Hepatocyte (in vitro differentiated cells): ENCODE results near the gene GCNT2. TPM values are rescaled to one million over a fixed set of nuclear protein-coding genes. Genes with fewer than 3 reads are reported as not detected.

Source experiments
- DNase-seq: peaks from one replicate; pipeline ENCODE4 v3.0.0-alpha.2; 2016; ENCODE audit warnings: low spot score
- H2AFZ ChIP-seq: fragments of 200-600 bp; sonication (generic); 2 replicates; pipeline ENCODE4 v1.6.0; 2016; ENCODE audit warnings: antibody characterized with exemption, mild to moderate bottlenecking
- H3K27ac ChIP-seq: fragments of 200-600 bp; sonication (generic); 2 replicates; pipeline ENCODE4 v1.5.1; 2016; ENCODE audit warnings: mild to moderate bottlenecking
- H3K27me3 ChIP-seq: fragments of 200-600 bp; sonication (generic); 2 replicates; pipeline ENCODE4 v1.6.1; 2016
- H3K36me3 ChIP-seq: fragments of 200-600 bp; sonication (generic); replicated peaks from 2 replicates; pipeline ENCODE4 v1.5.1; 2016; ENCODE audit warnings: low read depth; ENCODE audit not compliant: insufficient read depth
- H3K4me1 ChIP-seq: fragments of 200-600 bp; sonication (generic); 2 replicates; pipeline ENCODE4 v1.5.1; 2016; ENCODE audit warnings: mild to moderate bottlenecking, moderate library complexity; ENCODE audit not compliant: insufficient read depth
- H3K4me2 ChIP-seq: fragments of 200-600 bp; sonication (generic); 2 replicates; pipeline ENCODE4 v1.6.0; 2016
- H3K4me3 ChIP-seq: fragments of 200-600 bp; sonication (generic); 2 replicates; pipeline ENCODE4 v1.5.1; 2016; ENCODE audit warnings: mild to moderate bottlenecking
- H3K79me2 ChIP-seq: fragments of 200-600 bp; sonication (generic); 2 replicates; pipeline ENCODE4 v1.6.0; 2017; ENCODE audit warnings: mild to moderate bottlenecking
- H3K9me2 ChIP-seq: fragments of 200-600 bp; sonication (generic); replicated peaks from 2 replicates; pipeline ENCODE4 v1.6.0; 2017; ENCODE audit warnings: mild to moderate bottlenecking; ENCODE audit not compliant: insufficient read depth
- H3K9me3 ChIP-seq: fragments of 200-600 bp; sonication (generic); 2 replicates; pipeline ENCODE4 v1.5.1; 2016; ENCODE audit warnings: low read depth, mild to moderate bottlenecking
- H4K20me1 ChIP-seq: fragments of 200-600 bp; sonication (generic); 2 replicates; pipeline ENCODE4 v1.6.0; 2016; ENCODE audit warnings: mild to moderate bottlenecking; ENCODE audit not compliant: insufficient read depth, poor library complexity, severe bottlenecking
- CTCF ChIP-seq: fragments of 200-600 bp; sonication (generic); IDR thresholded peaks from 2 replicates; pipeline ENCODE4 v1.5.1; 2016; ENCODE audit warnings: antibody characterized with exemption, mild to moderate bottlenecking; ENCODE audit not compliant: poor library complexity
- EZH2 ChIP-seq: fragments of 200-600 bp; sonication (generic); IDR thresholded peaks from 2 replicates; pipeline ENCODE4 v1.6.1; 2016; ENCODE audit warnings: antibody characterized with exemption, mild to moderate bottlenecking, borderline replicate concordance
- EZH2phosphoT487 ChIP-seq: fragments of 200-600 bp; sonication (generic); IDR thresholded peaks from one replicate; pipeline ENCODE4 v1.6.1; 2018; ENCODE audit warnings: antibody characterized with exemption, mild to moderate bottlenecking, low read depth, moderate library complexity; ENCODE audit not compliant: unreplicated experiment, severe bottlenecking
- WGBS: methylation state at CpG from one replicate; pipeline ENCODE4 v1.1.6; 2016; ENCODE audit warnings: low lambda C conversion rate; ENCODE audit errors: missing lambda C conversion rate; 5-methylcytosine and 5-hydroxymethylcytosine counted together
- polyA plus RNA-seq: library from polyadenylated mRNA; unstranded; fragments of >200 nt; fragmentation: Nextera tagmentation; extraction: Ambion mirVana; gene quantifications from 2 replicates; pipeline ENCODE4 v1.2.1, GENCODE V29; 2016
- total RNA-seq: library from RNA; depleted of rRNA; stranded (reverse); fragments of >200 nt; gene quantifications from 2 replicates; pipeline ENCODE4 v1.2.3, GENCODE V29; 2014

GCNT2 gene
- total and polyA plus RNA-seq, 2 experiments from 2014 or later = 16.3 to 36.4 TPM

- Histone ChIP-seq H3K27ac (no peak overlapping the region), H3K79me2 (peaks cover 85% of the 10 kb centered on the region), H3K9me2 (no peaks in the 10 kb centered on the region), H2AFZ (no peak overlapping the region), H3K36me3 (no peaks in the 10 kb centered on the region), H3K9me3 (no peaks in the 10 kb centered on the region), H3K4me1 (no peaks in the 10 kb centered on the region), H3K4me3 (no peak overlapping the region), H3K27me3 (no peaks in the 10 kb centered on the region), H4K20me1 (no peaks in the 10 kb centered on the region), H3K4me2 (peak overlapping the region; percentile 65)
- no peak for DNase-seq
- TF ChIP-seq EZH2 (no peak), EZH2phosphoT487 (no peak), CTCF (no peak)
- WGBS = 80% methylated on average over 9 of the region's 9 CpGs
These were observed 10.8 kb downstream of the GCNT2 start for GRCh38 chr6:10531942-10532341.

GRCh38 chr6:10532392-10532791 lies 11.2 kb downstream of the GCNT2 start:
- peak overlapping the region; percentile 65 for H3K4me2 ChIP-seq
- H4K20me1 ChIP-seq = no peaks in the 10 kb centered on the region
- H3K27ac ChIP-seq = no peak overlapping the region
- WGBS = 94% methylated on average over 8 of the region's 8 CpGs
- H3K9me2 ChIP-seq = no peaks in the 10 kb centered on the region
- H2AFZ ChIP-seq = no peak overlapping the region
- DNase-seq = no peak
- no peak overlapping the region for H3K4me3 ChIP-seq
- no peak for TF ChIP-seq EZH2
- peaks cover 87% of the 10 kb centered on the region for H3K79me2 ChIP-seq
- H3K36me3 ChIP-seq = no peaks in the 10 kb centered on the region
- H3K4me1 ChIP-seq = no peaks in the 10 kb centered on the region
- no peaks in the 10 kb centered on the region for H3K27me3 ChIP-seq
- no peaks in the 10 kb centered on the region for H3K9me3 ChIP-seq

GRCh38 chr6:10534419-10534762 lies 13.2 kb downstream of the GCNT2 start:
- H3K9me2 ChIP-seq = no peaks in the 10 kb centered on the region
- H3K9me3 ChIP-seq = no peaks in the 10 kb centered on the region
- H3K36me3 ChIP-seq = no peaks in the 10 kb centered on the region
- no peak overlapping the region for H2AFZ ChIP-seq
- no peaks in the 10 kb centered on the region for H3K27me3 ChIP-seq
- no peak overlapping the region for H3K4me2 ChIP-seq
- H3K79me2 ChIP-seq = peaks cover 95% of the 10 kb centered on the region
- H3K27ac ChIP-seq = no peak overlapping the region
- no peaks in the 10 kb centered on the region for H3K4me1 ChIP-seq
- no peak overlapping the region for H3K4me3 ChIP-seq
- H4K20me1 ChIP-seq = no peaks in the 10 kb centered on the region
- no peak for DNase-seq
- no peak for TF ChIP-seq EZH2
- TF ChIP-seq CTCF = no peak
- TF ChIP-seq EZH2phosphoT487 = no peak
- 74% methylated on average over 4 of the region's 4 CpGs for WGBS

GRCh38 chr6:10535193-10535592 lies 14.0 kb downstream of the GCNT2 start:
- Histone ChIP-seq H4K20me1 (no peaks in the 10 kb centered on the region), H3K9me2 (no peaks in the 10 kb centered on the region), H3K4me1 (no peaks in the 10 kb centered on the region), H3K27me3 (no peaks in the 10 kb centered on the region), H3K4me3 (no peak overlapping the region), H3K79me2 (peaks cover 95% of the 10 kb centered on the region), H3K9me3 (no peaks in the 10 kb centered on the region), H3K36me3 (no peaks in the 10 kb centered on the region), H3K27ac (no peak overlapping the region), H3K4me2 (no peak overlapping the region), H2AFZ (no peak overlapping the region)
- no peak for DNase-seq
- TF ChIP-seq CTCF (no peak), EZH2phosphoT487 (no peak)
- WGBS = 95% methylated on average over 1 of the region's 1 CpG
